ENCODE data around the gene IFITM10.

The IFITM10 gene

DNA sequence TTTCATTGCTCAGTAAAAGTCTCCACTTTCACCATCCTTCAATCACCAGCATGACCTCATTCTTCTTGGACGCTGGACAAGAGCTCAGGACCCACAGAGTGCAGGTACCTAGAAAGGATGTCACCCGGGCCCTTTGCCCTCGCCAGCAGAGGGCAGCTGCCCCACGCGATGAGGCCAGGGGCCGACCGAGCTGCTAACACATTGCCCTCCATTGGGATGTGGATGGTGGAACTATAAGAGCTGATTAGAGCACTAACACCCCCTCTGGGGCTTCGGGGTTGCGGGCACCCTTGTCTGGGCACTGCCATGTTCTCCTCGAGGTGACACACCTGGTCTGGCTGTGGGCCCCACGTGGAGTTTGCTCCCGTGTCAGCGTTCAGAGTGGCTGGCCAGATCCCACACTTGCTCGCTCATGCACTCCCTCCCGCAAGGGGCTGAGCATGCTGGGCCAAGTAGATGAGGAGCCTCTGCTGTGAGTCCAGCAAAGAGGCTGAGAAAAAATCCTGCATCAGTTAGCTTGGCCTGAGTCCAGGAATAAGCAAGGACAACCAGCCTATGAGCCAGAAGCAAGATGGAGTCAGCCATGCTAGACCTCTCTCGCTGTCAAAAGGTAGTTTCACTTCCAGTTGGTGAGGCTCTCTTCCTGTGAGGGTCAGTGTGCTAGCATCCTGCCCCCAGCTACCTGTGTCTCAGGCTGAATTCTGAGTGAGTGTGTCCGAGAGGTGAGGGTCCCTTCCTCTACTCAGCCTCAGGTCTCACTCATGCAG lies 43.6 kb downstream of the IFITM10 start:
- no peak for DNase-seq

DNA sequence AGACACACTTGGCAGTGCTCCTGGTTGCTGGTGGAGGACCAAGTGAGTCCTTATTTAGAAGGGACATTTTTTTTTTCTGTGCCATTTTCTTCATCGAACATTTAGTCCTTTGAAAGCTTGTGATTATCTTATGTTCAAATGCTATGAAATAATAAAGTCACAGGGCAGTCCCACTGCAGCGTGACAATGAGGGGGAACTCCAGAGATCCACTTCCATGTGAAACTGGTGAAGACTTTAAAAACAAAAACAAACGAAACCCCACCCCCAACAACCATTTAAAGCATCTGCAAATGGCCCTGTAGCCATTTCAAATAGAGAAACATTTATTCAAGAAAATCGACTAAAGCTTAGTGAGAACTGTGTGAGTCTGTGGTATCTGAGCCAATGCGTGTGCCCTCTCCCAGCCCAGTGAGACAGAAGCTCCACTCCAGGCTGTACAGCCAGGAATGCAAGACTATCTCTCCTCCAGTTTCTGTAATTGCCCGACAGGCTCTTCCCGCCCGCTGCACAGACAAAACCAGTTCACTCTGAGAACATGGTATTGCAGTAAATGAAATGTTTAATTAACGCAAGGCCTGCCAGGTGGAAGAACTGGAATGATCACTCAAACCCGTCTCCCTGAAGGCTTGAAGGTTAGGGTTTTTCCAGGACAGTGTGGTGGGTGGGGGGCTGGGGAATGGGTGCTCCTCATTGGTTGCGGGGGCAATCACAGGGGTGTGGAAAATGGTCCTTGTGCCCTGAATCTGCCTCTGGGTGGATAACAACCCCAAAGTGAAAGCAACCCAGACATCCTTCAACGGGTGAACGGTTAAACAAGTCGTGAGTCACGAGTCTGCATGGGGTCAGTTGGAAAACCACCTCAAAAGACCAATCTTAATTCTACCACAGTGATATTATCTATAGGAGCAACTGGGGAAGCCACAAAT lies 45.0 kb downstream of the IFITM10 start:
- no peak for DNase-seq

DNA sequence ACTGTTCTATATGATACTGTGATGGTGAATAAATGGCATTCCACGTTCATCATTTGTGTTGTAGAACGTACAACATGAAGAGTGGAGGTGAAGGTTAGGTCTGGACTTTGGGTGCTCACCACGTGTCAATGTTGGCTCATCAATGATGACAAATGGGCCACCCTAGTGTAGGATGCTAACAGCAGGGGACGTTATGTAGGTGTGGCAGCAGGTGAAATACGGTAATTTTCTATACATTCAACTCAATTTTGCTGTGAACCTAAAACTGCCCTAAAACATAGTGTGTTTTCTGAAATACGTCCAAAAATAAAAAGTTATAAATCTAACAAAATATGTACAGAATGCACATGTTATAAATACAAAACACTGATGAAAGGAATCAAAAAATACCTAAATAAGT lies 47.2 kb downstream of the IFITM10 start:
- no peak for DNase-seq

DNA sequence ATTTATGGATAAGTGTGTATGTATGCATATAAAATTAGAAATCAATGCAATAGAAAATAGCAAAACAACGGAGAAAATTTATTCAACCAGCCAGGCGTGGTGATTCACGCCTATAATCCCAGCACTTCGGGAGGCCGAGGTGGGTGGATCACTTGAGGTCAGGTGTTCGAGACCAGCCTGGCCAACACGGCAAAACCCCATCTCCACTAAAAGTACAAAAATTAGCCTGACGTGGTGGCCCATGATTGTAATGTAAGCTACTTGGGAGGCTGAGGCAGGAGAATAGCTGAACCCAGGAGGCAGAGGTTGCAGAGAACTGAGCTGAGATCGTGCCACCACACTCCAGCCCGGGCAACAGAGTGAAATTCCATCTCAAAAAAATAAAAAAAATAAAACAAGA lies 47.9 kb downstream of the IFITM10 start:
- no peak for DNase-seq

DNA sequence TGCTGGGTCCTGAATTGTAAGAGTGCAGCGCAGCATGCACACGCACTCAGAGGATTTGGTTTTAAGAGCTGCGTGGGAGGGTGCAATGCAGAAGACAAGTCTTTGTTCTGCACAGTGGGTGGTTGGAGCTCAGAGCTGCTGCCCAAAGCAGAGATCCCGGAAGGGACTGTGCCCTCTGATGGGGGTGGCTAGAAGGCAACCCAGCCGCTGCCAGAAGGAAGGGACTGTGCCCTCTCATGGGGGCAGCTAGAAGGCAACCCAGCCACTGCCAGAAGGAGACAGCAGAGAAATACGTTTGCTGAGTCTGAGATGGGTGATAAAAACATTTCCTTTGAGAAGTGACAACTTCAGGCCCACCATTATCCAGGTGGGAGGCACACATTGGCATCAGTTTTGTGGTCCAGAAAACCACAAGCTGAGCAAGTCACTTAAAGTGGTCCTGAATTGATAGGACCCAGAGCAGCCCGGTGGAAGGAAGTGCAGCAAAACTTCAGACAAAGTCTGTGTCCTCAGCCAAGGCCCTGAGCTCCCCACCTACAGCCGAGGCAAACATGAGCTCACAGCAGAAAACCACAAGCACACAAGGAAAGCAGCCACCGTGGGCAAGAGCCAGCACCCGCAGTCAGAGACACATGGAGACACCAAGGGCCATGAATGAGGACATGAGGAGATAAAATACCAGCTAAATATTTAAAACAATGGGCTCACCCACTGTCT lies 49.1 kb downstream of the IFITM10 start:
- no peak for DNase-seq

DNA sequence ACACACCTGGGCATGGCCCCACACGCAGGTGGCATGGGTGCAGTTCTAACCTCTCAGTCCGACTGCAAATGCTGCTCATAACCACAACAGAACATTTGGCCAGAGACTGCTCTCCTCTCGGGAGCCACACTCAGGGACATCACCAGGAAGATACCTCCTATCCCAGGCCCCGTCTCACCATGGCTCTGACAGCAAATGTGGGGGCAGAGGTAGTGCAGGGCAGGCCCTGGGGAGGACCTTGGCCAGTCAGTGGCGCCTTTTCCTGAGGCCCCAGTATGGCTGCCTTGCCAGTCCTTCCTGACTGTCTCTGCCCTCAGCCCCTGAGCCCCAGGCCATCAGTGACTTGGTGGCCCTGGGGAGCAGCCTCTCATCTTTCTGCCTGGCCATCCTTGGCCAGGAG lies 50.6 kb downstream of the IFITM10 start:
- no peak for DNase-seq

DNA sequence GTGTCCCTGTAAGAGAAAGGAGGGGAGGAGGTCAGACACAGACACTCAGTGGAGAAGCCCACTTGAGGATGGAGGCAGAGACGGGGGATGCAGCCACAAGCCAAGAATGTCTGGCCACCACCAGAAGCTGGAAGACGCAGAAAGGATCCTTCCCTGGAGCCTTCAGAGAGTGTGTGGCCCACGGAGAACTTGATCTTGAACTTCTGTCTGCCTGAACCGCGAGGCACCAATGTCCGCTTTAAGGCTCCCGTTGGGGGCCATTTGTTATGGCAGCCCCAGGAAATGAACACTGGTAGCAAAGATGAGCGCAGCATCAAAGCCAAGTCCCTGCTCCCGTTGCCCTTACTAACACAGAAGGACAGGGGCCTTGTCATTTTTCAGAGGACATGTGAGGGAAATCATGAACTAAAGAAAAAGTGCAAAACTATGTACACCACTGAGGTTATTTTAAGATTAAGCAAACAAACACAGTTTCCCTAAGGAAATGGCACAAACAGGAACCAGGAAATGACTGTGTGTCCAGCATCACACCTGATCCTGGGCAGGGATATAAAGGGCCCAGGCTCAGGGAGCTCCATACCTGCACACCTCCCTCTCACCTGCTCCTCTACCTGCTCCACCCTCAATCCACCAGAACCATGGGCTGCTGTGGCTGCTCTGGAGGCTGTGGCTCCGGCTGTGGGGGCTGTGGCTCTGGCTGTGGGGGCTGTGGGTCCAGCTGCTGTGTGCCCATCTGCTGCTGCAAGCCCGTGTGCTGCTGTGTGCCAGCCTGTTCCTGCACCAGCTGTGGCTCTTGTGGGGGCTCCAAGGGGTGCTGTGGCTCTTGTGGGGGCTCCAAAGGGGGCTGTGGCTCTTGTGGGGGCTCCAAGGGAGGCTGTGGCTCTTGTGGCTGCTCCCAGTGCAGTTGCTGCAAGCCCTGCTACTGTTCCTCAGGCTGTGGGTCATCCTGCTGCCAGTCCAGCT lies 53.5 kb downstream of the IFITM10 start, which contains the start of gene KRTAP5-6:
TSS of gene KRTAP5-6 (plus strand) at position 588 of the 963 bp plus-strand sequence. CDS start at position 639, 51 bp downstream.
- DNase-seq = no peak

DNA sequence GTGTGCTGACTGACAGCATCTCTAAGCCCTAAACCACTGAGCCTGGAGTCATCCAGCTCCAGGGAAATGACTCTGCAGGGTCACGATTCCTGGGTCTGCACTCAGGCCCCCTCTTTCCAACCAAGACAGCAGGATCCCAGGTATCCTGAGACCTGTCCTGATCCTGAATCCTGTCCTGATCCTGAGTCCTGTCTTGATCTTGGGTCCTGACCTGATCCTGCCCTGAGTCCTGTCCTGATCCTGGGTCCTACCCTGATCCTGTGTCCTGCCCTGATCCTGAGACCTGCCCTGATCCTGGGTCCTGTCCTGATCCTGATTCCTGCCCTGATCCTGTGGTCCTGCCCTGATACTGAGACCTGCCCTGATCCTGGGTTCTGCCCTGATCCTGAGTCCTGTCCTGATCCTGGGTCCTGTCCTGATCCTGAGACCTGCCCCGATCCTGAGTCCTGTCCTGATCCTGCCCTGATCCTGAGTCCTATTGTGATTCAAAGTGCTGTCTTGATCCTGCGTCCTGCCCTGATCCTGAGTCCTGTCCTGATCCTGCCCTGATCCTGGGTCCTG lies 54.8 kb downstream of the IFITM10 start:
- DNase-seq = no peak

DNA sequence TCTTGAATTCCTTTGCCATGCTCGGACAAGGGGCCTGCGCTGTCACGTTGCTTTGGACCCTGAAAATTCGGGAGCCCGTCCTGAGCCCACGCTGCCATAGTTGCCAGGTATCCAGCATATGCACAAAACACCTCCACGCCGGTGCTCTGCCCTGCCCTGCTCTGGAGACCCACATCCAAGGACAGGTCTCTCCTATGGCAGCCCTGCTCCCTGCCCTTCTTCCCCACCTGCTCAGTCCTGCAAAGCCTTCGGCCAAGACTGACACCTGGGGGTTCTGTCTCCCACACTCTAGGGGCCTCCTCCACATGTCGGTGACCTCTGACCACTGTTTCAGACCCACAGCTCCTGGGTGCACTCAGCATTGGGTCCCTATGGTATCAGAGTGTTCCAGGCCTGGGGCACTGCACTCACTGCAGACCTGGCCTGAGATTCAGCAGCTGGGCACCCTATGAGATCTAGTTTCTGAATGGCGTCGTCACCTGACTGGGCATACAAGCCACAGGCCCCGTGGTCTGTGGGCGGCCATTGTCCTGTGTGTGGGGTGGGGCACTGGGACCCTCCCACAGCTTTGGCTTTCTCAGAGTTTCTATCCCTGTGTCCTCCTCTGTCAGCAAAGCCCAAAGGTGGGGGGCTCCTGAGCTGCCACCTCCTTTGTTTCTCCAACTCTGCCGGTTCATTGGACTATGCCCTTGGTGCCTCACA lies 55.4 kb downstream of the IFITM10 start:
- no peak for DNase-seq

DNA sequence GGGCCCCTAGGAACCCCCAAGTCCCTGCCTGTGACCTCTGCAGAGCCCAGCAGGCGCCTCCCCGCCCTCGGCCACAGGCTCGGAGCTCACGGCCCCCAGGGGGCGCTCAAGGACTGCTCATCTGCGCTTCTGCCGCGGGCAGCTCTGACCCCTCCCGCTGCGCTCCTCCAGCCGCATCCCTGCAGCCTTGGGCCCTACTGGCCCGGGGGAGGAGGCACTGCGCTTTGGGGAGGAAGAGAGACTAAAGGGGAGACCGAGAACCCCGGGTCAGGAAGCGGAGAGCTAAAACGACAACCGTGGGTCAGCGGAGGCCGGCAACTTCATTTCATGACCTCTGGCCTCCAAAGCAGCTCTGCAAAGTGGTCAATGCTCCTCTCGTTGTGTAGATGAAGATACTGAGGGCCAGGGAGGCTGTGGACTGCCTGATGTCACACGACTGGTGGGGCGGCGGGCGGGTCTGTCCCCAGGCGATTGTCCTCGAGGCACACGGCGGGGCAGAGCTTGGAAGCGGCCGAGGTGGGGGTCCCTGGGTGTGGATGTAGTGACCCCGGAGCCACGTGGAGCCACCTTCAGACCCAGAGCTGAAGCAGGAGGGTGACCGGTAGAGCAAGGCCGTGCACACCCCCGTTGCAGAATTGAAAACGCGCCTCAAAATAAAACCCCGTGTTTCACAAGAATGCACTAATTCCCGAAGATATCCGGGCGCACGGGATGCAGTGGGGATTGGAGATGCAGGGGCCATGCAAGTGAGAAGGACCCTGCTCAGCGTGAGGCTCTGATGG lies 56.1 kb downstream of the IFITM10 start:
- DNase-seq = peak; percentile 73

DNA sequence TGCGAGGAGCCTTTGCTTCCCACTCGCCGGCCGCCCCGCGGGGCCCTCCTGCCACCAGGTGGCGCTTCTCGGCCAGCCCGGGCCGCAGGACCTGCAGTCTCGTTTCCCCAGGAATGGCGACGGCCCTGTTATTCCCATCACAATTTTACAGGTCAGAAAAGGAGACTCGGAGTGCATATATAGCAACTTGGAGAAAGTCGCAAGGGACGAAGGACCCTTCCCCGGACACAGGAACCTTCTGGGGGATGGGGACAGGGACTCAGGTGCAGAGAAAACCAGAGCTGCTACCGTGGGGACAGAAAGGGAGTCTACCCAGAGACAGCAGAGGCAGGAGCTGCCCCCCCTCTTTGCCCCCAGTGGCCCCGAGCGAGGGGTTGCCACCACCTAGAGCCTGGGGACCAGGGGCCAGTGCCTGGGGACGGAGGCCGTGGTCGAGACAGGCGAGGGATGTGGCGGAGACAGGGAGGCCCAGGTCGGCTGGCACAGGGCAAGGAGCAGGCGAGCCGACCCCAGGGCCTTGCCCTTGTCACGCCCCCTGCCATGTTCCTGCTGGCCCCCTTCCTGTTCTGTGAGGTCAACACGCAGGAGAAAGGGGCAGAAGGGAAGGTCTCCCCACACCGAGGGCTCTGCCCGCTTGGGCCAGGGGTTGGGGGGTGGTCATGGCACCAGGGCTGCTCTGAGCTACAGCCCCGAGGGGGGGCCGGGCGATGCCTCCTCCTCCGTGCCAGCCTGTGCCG lies 56.9 kb downstream of the IFITM10 start:
- no peak for DNase-seq

DNA sequence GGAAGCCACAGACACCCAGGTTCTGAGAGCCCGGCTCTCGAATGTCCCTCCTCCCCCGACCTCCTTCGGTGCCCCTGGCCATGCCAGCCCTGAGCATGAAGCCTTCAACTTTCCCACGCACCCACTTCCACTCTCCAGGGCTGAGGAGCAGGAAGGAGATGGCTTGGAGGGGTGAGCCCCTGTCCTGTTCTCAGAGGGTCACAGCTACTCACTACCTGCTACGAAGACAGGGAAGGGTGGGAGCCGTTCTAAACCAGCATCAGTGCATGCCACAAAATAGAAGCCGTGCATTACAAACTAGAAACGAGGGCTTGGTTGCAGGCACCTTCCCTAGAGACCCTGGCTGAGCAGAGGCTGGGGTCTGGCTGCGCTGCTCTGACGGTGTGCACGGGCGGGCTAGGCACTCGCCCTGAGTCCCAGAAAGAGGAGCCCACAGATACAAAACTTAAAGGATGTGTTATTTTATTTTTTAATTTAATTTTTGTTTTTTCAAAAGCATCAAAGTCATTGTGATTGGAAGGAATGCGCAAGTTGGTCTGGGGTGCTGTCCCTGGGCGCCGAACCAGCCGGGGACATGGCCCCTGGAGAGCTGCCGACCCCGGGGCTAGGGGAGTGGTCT lies 57.6 kb downstream of the IFITM10 start:
- DNase-seq = no peak

DNA sequence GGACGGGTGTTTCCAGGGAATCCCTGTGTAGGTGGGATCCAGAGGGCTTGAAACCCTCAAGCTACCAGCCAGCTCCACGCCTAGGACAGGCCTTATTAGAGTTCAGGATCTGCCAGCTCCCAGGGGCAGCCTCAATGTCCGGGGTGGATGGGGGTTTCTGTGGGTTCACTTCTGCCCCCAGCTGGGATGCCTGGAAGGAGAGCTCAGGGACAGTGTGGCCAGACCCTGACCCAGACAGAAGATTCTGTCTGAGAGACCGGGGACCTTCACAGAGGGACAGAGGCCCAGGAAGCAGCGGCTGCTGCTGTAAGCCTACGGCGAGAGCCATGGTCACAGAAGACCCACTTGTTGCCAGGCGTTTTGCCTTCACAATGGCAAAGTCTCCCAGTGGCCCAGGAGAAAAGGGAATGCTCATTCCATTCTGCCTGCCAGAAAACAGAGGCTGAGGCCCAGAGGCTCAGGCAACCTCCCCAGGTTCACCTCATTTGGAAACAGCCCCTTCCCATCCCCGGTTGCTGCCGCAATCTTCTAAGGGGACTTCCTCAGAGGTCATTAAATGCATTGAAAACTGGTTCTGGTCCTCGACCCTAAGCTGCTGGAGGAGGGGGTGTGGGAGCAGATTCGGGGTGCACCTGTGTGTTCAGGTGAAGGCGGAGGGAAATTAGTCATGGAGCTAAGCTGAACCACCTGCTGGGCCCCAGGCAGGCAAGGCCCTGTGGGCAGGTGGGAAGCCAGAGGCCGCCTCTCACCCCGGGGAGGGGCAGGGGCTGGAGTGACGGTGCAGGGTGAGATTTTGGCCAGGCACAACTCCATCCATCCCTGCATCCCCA lies 58.3 kb downstream of the IFITM10 start:
- no peak for DNase-seq

DNA sequence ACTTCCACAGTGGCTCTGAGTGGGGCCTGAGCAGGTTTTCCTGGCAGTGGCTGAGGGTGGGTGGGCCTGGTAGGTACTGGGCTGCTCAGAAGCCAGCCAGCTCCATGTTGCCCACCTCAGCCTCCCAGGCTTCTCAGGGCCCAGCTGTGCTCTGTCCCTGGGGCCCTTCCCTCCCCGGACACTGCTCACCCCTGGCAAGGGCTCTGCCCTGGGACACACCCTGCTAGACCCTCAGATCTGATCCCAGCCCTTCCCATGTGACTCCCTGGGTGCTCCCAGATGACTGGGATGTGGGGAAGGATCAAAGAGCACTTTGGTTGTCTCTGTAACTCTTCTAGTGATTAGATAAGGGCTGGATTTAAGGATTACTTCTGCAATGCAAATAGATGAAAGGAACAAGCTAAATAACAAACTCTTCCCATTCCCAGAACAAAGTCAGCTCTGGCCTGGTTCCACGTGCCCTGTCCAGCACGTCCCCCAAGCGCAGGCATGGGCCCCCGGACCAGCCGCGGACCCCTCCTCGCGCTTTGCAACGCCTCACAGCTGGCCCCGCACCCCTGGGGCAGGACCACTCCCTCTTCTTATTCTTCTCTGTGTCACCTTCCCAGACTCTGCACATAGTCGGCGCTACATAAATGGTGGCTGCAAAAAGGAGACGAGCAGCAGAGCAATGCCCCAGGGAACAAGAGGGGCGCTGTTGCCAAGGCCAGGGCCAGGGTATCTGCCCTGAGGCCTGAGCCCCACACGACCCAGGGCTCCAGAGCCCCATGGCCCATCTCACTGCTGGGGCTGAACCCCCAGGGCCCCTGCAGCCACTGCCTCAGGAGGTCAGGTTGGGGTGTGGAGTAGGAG lies 59.1 kb downstream of the IFITM10 start:
- no peak for DNase-seq

DNA sequence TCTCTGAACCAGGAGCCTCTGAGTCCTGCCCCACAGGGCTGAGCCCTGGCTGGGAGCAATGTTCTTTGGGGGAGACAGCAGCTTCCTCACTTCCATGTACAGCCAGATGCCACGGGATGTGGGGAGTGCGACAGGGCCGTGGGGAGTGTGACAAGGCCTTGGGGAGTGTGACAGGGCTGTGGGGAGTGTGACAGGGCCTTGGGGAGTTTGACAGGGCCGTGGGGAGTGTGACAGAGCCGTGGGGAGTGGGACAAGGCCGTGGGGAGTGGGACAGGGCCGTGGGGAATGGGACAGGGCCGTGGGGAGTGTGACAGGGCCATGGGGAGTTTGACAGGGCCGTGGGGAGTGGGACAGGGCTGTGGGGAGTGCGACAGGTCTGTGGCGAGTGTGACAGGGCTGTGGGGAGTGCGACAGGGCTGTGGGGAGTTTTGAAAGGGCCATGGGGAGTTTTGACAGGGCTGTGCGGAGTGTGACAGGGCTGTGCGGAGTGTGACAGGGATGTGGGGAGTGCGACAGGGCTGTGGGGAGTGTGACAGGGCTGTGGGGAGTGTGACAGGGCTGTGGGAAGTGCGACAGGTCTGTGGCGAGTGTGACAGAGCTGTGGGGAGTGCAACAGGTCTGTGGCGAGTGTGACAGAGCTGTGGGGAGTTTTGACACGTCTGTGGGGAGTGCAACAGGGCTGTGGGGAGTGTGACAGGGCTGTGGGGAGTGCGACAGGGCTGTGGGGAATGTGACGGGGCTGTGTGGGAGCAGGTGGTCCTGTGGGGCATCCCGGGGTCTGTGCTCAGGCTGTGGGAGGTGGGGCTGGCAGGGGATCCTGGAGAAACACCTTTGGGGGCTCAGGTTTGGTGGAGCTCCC lies 60.0 kb downstream of the IFITM10 start:
- DNase-seq = no peak

All from NCI-H2029 (cell line).